GM19468 (cell line): Measurements from ENCODE around the gene PDE6H.

Experiments
- ATAC-seq: cut with Tn5 transposase; IDR thresholded peaks from one replicate; pipeline ENCODE4 v1.9.1; 2021; ENCODE audit warnings: mild to moderate bottlenecking, moderate library complexity, moderate number of reproducible peaks; ENCODE audit not compliant: unreplicated experiment; ENCODE audit errors: extremely low read depth

Gene PDE6H

DNA sequence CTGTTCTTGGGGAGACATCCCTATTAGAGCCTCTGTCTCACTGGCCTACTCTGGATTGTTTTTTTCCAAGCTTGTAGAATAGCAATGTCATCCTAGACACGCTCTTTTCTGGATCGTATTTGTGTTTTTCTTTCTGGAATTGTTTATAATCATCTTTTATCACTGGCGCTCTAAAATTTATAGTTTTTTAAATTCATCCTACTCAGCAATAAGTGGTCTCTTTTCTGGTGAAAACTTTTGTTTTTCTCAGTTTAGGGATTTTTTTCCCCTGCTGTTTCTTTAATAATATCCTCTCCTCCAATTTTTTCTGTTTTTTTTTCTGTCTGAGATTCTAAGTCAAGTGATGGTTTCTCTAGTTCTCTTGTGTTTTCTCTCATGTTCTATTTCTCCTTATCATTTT lies 25.2 kb downstream of the PDE6H start:
- no peak for ATAC-seq

DNA sequence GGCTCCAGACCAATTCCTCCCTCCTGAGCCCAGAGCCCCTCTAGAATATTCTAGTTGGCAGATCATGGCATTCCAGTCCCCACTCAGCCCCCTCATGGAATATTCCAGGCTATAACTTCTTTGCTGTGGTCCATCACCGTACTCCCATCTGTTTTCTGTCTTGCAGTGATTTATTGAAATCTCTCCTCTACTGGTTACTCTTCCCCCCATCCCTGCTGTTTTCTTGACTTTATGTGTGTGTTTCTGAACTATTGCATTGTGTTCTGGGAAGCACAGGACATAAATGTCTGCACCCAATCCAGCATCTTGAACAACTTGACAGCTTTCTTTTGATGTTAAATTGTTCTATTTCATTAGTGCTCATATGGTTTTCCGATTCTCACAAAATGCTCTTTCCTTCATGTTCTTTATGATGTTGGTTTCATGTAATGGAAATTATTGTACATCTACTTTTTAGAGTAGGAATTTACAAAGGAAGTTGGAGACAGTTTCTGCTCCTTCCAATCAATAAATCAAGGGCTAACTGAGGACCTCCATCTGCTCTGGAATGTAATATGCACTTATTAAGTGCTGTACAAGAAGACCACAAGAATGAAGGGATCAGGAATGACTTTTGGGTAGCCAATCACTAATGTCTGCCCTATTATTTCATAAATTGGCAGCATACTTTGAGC lies 26.3 kb downstream of the PDE6H start:
- no peak for ATAC-seq

DNA sequence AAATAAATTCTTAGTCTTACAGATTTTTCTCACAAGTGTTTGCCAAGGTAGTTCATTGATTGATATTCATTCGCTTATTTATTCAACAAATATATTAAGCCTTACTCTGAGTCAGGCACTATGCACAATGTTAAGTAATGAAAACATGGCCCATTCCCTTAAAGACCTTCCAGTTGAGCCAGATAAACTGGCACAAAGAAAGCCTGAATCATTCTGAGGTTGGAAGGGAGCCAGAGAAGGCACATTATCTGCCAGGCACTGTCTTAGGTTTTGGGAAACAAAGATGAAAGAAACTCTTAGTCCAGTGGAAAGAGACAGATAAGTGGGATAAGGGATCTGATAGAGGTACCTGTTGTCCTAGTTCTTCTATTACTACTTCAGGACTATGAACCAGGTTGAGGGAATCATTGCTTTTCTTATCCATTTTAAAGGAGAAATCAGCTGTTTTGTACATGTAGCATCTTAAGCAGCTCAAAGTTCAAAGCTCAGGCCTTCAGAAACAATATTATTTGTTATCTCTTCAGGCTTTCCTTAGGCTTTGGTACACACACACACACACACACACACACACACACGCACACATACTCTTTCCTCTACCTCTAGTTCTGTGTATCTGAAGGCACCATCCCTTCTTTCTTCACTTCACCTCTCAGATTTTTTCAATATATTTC lies 27.0 kb downstream of the PDE6H start:
- no peak for ATAC-seq

DNA sequence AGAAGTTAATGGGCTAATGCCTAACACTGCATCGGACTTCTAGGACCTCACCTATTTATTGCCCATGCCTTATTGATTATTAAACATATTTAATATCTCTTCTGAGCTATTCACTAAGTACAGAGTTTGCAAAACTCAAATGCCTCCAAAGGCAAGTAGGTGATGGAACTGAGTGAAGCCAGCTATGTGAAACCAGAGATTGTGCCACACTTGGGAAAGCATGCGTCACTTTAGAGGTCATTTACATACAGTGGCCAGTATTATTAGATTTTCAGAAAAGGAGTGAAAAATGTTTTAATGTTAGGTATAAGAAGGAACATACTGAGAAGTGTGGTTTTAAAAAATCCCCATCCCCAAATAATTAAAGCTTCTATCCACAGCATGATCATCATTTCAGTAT lies 27.7 kb downstream of the PDE6H start:
- ATAC-seq: no peak

DNA sequence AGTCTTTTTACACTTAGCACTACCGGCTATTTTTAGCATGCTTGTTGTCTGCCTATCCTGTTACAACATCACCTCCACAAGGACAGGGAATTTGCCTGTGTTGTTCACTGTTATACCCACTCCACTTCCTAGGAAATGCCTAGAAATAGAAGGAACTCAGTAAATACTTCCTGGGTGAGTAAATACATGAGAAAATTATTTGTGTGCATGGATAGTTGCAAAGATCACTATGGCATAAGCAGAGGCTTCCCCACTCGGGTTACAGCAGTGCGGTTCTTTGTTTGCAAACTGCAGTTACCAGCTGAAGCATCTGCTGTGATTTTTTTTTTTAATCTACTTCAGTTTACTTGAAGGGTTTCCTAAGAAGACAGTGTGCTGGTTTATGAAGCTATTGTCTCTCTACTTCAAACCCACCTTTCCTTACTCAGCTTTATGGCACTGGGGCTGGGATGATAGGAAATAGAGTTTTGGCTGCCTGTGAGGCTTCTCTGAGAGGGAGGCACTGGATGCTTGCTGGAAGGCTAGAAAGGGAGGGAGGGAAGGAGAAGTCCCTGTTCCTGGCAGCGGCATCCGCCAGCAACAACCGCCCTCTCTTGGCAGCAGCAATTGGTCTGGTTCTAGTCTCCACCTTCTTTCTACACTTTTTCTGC lies 29.0 kb downstream of the PDE6H start:
- ATAC-seq: no peak

DNA sequence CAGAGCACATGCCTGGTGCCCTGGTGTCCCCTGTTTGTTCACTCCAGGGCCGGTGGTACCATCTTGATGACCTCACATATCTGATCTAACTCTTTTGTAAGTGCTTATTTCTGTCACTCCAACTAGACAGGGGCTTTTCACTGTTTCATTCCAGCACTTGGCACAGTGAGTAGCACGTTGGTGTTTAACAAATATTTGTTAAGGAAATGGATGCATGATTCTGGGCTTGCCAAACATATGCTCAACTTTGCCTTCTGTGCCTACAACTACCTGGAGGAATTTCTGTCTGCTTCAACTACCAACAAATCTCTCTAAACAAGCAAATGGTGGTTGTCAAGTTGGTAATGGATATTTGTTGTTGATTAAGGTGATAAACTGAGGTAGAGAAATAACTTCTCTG lies 31.6 kb downstream of the PDE6H start:
- no peak for ATAC-seq

DNA sequence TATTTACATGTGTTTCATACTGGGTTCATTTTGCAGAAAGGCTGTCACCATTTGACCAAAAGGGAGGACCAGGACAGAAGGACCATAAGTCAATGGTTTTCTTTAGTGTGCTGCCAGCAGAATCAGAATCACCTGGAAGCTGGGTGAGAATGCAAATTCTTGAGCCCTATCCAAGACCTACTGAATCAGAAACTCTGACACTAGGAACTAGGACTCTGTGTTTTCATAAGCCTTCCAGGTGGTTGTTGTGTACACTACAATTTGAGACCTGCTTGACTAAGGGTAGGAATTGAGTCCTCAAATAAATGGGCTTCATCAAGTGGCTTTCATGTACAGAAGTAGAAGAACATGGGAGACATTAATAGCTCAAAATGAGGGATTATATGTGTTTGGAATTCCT lies 32.2 kb downstream of the PDE6H start:
- no peak for ATAC-seq

DNA sequence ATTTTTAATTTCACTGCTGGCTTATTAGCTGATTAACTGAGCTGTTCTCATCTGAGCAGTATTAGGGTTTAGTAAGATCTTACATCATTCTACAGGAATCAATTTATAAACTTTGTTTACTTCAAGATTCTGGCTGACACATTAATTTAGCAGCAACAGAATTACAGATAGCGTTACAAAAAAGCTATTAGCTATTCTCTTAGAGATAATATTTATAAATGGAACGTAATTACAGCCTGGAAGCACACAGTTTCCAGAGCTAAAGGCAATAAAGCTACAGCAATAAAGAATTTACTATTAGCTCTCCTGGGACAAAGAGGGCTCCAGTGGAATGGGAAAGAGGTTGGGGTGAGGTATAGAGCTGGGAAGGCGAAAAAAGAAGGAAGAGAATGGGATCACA lies 34.7 kb downstream of the PDE6H start:
- no peak for ATAC-seq

DNA sequence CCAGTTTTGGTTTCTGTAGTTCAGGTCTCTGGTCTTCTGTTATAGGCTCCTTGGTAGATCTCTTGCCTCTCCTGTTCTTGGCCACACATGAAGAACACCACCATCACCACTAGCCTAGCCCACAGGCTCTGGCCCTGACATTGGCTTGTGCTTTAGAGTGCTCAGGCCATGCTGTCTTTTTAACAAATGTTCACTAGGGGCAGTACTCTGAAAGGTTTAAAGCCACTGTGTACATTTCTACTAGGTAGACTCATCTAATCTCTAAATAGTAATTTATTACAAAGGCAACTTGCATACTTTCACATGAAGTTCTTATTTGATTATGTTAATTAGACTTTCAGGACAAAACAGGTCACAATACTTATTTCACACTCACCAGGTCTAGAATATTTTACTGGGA lies 38.3 kb downstream of the PDE6H start:
- peak; percentile 51 for ATAC-seq

DNA sequence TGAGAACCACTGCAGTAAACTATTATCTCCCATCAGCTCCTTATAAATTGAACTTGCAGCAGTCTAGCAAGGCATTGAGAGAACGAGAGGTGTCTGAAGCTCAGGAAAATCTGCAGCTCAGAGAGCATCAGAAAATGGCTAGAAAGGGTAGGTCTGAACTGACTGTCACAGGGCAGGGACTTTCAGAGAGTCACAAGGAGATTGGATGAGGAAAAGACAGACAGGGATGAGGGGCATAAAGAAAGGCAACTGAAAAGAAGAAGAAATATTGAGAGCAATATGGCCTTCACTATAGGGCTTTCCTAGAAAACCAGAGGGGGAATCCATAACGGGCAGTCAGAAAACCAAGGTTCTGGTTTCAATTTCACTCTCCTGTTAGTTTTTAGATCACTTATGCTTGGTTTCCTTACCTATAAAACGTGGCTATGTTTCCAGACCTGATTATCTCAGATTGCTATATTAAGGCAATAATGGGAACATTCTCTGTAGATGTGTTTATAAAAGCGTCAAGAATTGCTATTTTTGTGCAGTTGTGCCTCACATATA lies 40.9 kb downstream of the PDE6H start:
- no peak for ATAC-seq

DNA sequence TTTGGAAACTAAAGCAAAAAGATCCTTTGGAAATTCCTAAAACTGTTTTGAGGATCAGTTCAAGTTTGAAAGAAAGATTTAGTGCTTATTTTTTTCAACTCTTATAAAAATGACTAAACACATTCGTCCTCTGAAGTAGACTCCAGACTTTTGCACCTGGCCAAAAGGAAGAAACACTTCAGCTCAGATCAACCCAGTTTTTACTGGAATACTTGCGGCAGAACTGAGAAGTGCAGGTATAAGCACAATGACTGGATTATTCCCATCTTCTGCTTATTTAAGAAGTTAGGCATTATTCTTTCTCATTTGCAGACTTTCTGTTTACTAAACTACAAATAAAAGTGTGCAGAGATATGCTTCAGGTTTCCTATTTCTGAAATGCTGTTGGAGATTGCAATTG lies 41.9 kb downstream of the PDE6H start:
- no peak for ATAC-seq

DNA sequence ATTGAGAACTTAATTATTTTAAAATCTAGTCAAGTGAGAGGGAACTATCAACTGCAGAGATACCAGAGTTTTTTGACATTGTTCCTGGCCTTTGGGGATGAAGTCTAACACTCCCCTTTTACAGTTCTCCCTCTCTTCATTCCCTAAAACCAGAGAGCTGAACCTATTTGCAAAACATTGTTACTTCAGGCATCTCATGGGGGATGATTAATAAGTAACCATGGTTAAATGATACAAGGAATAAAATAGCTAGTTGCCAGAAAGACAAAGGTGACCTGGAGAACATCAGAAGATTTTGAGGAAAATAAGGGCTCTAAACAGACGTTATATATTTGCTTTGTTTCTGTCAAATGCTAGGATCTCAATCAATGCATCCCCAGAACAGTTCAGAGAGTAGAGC lies 42.3 kb downstream of the PDE6H start:
- ATAC-seq: no peak

DNA sequence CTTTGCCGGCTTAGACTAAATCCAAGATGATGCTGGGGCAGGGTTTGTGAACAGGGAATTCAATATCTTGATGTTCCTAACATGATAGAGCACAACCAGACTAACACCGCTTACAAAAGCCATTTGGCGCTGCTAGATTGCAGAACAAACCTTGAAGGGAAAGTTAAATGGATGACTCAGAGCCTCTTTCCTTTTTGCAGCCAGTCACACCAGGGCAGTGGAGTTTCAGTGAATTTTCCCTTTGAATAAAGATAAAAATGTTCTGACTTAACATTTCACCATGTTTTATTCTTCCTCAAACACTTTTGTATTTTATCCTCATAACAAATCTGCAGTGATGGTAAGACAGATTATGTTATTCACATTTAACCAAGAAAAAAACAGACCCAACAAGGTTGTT lies 47.3 kb downstream of the PDE6H start:
- ATAC-seq: no peak
